Adipocyte (in vitro differentiated cells): Measurements from ENCODE around the gene KCNJ16.
"Not testable (repeated sequence)": the region's sequence is repeated elsewhere in the genome, so short reads cannot be mapped to it uniquely, and the experiment has no call there.

Experiments
- DNase-seq: peaks from one replicate; pipeline ENCODE4 v3.0.0-alpha.2; 2015; ENCODE audit warnings: low read depth
- H3K27me3 ChIP-seq: replicated peaks from 2 replicates; pipeline ENCODE4 v1.7.0; 2013; ENCODE audit warnings: mild to moderate bottlenecking, low read length, moderate library complexity; ENCODE audit not compliant: control insufficient read depth, insufficient read depth
- H3K36me3 ChIP-seq: 2 replicates; pipeline ENCODE4 v1.7.0; 2013; ENCODE audit warnings: low read length, mild to moderate bottlenecking, moderate library complexity; ENCODE audit not compliant: control insufficient read depth, insufficient read depth, severe bottlenecking
- H3K4me1 ChIP-seq: 2 replicates; pipeline ENCODE4 v1.7.0; 2013; ENCODE audit warnings: mild to moderate bottlenecking, low read length, moderate library complexity; ENCODE audit not compliant: control insufficient read depth, insufficient read depth
- H3K4me3 ChIP-seq: 2 replicates; pipeline ENCODE4 v1.7.0; 2013; ENCODE audit warnings: mild to moderate bottlenecking, low read length, moderate library complexity
- H3K9ac ChIP-seq: 2 replicates; pipeline ENCODE4 v1.7.0; 2013; ENCODE audit warnings: mild to moderate bottlenecking, low read length, moderate library complexity
- H3K9me3 ChIP-seq: 2 replicates; pipeline ENCODE4 v1.7.0; 2013; ENCODE audit warnings: mild to moderate bottlenecking, low read length, moderate library complexity; ENCODE audit not compliant: control insufficient read depth

Gene KCNJ16

GRCh38 chr17:70074956-70075355, at the start of gene KCNJ16:
KCNJ16 (plus strand) TSS chr17:70075225; CDS start chr17:70132088, 56,863 bp downstream.
- Histone ChIP-seq H3K9ac (no peak within 1 kb of the TSS), H3K36me3 (no peaks in the 10 kb centered on the region), H3K9me3 (no peaks in the 10 kb centered on the region), H3K4me3 (no peak within 1 kb of the TSS), H3K27me3 (no peaks in the 10 kb centered on the region), H3K4me1 (peaks cover 40% of the 10 kb centered on the region)
- no peak for DNase-seq

- no peak overlapping the region for H3K4me3 ChIP-seq
- DNase-seq, result no peak
- no peaks in the 10 kb centered on the region for H3K27me3 ChIP-seq
- peaks cover 7% of the 10 kb centered on the region for H3K9me3 ChIP-seq
- H3K36me3 ChIP-seq, result no peaks in the 10 kb centered on the region
- H3K4me1 ChIP-seq, result peaks cover 12% of the 10 kb centered on the region
- no peak overlapping the region for H3K9ac ChIP-seq
Measured at GRCh38 chr17:70028397-70028796, 46.6 kb upstream of the KCNJ16 start.

- Histone ChIP-seq H3K4me1 (peaks cover 12% of the 10 kb centered on the region), H3K27me3 (no peaks in the 10 kb centered on the region), H3K4me3 (no peak overlapping the region), H3K9ac (no peak overlapping the region), H3K36me3 (no peaks in the 10 kb centered on the region), H3K9me3 (peaks cover 7% of the 10 kb centered on the region)
- DNase-seq, result no peak
Measured at GRCh38 chr17:70028978-70029767, 45.9 kb upstream of the KCNJ16 start.

- Histone ChIP-seq H3K27me3 (no peaks in the 10 kb centered on the region), H3K9me3 (peaks cover 7% of the 10 kb centered on the region), H3K4me1 (peaks cover 12% of the 10 kb centered on the region), H3K36me3 (no peaks in the 10 kb centered on the region), H3K9ac (no peak overlapping the region), H3K4me3 (no peak overlapping the region)
- no peak for DNase-seq
Measured at GRCh38 chr17:70030371-70030770, 44.7 kb upstream of the KCNJ16 start.

- Histone ChIP-seq H3K4me3 (no peak overlapping the region), H3K9ac (no peak overlapping the region), H3K4me1 (peaks cover 12% of the 10 kb centered on the region), H3K27me3 (no peaks in the 10 kb centered on the region), H3K36me3 (no peaks in the 10 kb centered on the region), H3K9me3 (peaks cover 7% of the 10 kb centered on the region)
- no peak for DNase-seq
Measured at GRCh38 chr17:70031341-70031740, 43.7 kb upstream of the KCNJ16 start.

- no peak overlapping the region for H3K9ac ChIP-seq
- no peak overlapping the region for H3K4me3 ChIP-seq
- H3K9me3 ChIP-seq, result no peaks in the 10 kb centered on the region
- H3K36me3 ChIP-seq, result no peaks in the 10 kb centered on the region
- no peaks in the 10 kb centered on the region for H3K27me3 ChIP-seq
- DNase-seq, result no peak
- H3K4me1 ChIP-seq, result peaks cover 12% of the 10 kb centered on the region
Measured at GRCh38 chr17:70033165-70033564, 41.9 kb upstream of the KCNJ16 start.

- no peak for DNase-seq
- no peaks in the 10 kb centered on the region for H3K9me3 ChIP-seq
- H3K4me1 ChIP-seq, result peaks cover 4% of the 10 kb centered on the region
- H3K4me3 ChIP-seq, result no peak overlapping the region
- H3K27me3 ChIP-seq, result no peaks in the 10 kb centered on the region
- no peaks in the 10 kb centered on the region for H3K36me3 ChIP-seq
- no peak overlapping the region for H3K9ac ChIP-seq
Measured at GRCh38 chr17:70034158-70034557, 40.9 kb upstream of the KCNJ16 start.

- H3K27me3 ChIP-seq, result no peaks in the 10 kb centered on the region
- no peaks in the 10 kb centered on the region for H3K4me1 ChIP-seq
- no peak overlapping the region for H3K9ac ChIP-seq
- H3K4me3 ChIP-seq, result no peak overlapping the region
- no peaks in the 10 kb centered on the region for H3K9me3 ChIP-seq
- DNase-seq, result no peak
- H3K36me3 ChIP-seq, result no peaks in the 10 kb centered on the region
Measured at GRCh38 chr17:70037498-70037897, 37.5 kb upstream of the KCNJ16 start.

GRCh38 chr17:70040336-70040735, 34.7 kb upstream of the KCNJ16 start:
- H3K36me3 ChIP-seq, result no peaks in the 10 kb centered on the region
- no peak for DNase-seq
- H3K27me3 ChIP-seq, result no peaks in the 10 kb centered on the region
- no peak overlapping the region for H3K9ac ChIP-seq
- H3K4me3 ChIP-seq, result no peak overlapping the region
- peaks cover 8% of the 10 kb centered on the region for H3K4me1 ChIP-seq
- H3K9me3 ChIP-seq, result no peaks in the 10 kb centered on the region

- no peaks in the 10 kb centered on the region for H3K9me3 ChIP-seq
- H3K4me3 ChIP-seq, result no peak overlapping the region
- no peaks in the 10 kb centered on the region for H3K27me3 ChIP-seq
- H3K9ac ChIP-seq, result no peak overlapping the region
- peaks cover 8% of the 10 kb centered on the region for H3K4me1 ChIP-seq
- no peaks in the 10 kb centered on the region for H3K36me3 ChIP-seq
- no peak for DNase-seq
Measured at GRCh38 chr17:70041061-70041460, 34.0 kb upstream of the KCNJ16 start.

GRCh38 chr17:70041540-70041939, 33.5 kb upstream of the KCNJ16 start:
- DNase-seq, result no peak
- Histone ChIP-seq H3K9ac (no peak overlapping the region), H3K4me1 (peaks cover 8% of the 10 kb centered on the region), H3K9me3 (no peaks in the 10 kb centered on the region), H3K27me3 (no peaks in the 10 kb centered on the region), H3K36me3 (no peaks in the 10 kb centered on the region), H3K4me3 (no peak overlapping the region)

- H3K9ac ChIP-seq, H3K9me3 ChIP-seq, H3K27me3 ChIP-seq, H3K36me3 ChIP-seq, DNase-seq, H3K4me3 ChIP-seq: not testable (repeated sequence)
- H3K4me1 ChIP-seq, result peaks cover 35% of the 10 kb centered on the region
Measured at GRCh38 chr17:70045780-70046179, 29.2 kb upstream of the KCNJ16 start.
